ENCODE results near the gene HOTAIR. TPM values are rescaled to one million over a fixed set of nuclear protein-coding genes. Genes with fewer than 3 reads are reported as not detected.

The HOTAIR gene
- polyA plus RNA-seq, 2 of the 4 experiments (the other 2 are of a cell fraction): 0.67 to 0.71 TPM

DNA sequence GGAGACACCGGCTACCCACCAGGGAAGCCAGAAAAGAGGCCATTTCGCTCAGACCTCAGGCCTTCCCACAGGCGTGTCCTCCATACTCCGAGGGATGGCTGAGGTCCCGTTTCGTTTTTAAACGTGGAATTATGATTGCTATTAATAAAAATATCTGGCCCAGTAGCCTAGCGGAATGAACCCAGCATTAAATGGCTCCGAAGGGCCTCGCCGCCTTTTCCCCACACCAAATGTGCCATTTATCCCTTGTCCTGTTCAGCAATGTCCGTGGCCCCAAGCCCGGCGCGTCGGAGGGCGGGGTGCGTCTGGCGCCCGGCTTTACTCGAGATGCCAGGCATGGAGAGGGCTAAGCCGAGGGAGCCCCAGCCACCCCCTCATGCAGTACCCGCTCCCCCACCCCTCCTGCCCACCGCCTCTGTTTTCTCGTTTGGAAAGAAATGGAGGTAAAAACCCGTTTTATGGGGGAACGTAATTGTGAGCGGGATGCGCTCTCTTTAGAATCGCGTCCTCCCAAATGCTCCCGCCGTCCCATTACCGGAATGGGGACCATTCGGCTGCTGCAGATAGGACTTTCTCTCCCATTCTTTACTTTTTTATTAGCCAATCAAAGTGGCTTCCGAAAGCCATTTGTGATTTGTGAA is 39.7 kb upstream of the HOTAIR start:
- Histone ChIP-seq H3K9me3 (no peaks in the 10 kb centered on the region), H3K27ac (peak overlapping the region in 1 of 2 experiments; percentile 77; a peak in 3 of 6 replicates), H3K4me3 (no peak overlapping the region), H3K4me1 (peaks cover 62% of the 10 kb centered on the region), H3K4me2 (peak overlapping the region; percentile 60)
- ChIA-PET CTCF (interaction anchor here (0.7 to 28.7 kb wide), 8 partner anchors 9 to 201 kb away, joined by 3 to 1074 read pairs (median 8); partner anchors contain the start of genes HOXC5, HOXC6 and SMUG1), POLR2A (no interaction called here)
- 92% methylated on average over 36 of the region's 36 CpGs for WGBS (ENCODE audit: missing lambda C conversion rate)
- FAIRE-seq: no peak
- TF ChIP-seq CEBPB (IDR thresholded peaks at IDR 0.05) (no peak), BHLHE40 (IDR thresholded peaks at IDR 0.05; ENCODE audit: low read depth, low read length) (no peak), ZSCAN20 (CRISPR knock-in tag; IDR thresholded peaks at IDR 0.05) (no peak), CBX2 (IDR thresholded peaks at IDR 0.05; ENCODE audit: borderline replicate concordance, low read depth) (no peak), JUN (IDR thresholded peaks at IDR 0.05) (no peak), CBX8 (IDR thresholded peaks at IDR 0.05) (no peak), NR3C1 (IDR thresholded peaks at IDR 0.05) (no peak), ESRRA (IDR thresholded peaks at IDR 0.05; ENCODE audit: borderline replicate concordance, low read length) (no peak), JUNB (IDR thresholded peaks at IDR 0.05) (no peak), EHF (CRISPR knock-in tag; IDR thresholded peaks at IDR 0.05) (no peak), RFX5 (IDR thresholded peaks at IDR 0.05) (no peak), FOXS1 (CRISPR knock-in tag; IDR thresholded peaks at IDR 0.05) (no peak)
- TF ChIP-seq, protein P1, sequence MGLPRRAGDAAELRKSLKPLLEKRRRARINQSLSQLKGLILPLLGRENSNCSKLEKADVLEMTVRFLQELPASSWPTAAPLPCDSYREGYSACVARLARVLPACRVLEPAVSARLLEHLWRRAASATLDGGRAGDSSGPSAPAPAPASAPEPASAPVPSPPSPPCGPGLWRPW (IDR thresholded peaks at IDR 0.05): no peak
- TF ChIP-seq, protein P2, sequence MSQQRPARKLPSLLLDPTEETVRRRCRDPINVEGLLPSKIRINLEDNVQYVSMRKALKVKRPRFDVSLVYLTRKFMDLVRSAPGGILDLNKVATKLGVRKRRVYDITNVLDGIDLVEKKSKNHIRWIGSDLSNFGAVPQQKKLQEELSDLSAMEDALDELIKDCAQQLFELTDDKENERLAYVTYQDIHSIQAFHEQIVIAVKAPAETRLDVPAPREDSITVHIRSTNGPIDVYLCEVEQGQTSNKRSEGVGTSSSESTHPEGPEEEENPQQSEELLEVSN (IDR thresholded peaks at IDR 0.05; ENCODE audit: borderline replicate concordance, low read depth): no peak
- ATAC-seq: no peak
- DNase-seq (ENCODE audit: low read depth in 1 of 2, low spot score in 1 of 2): no peak

DNA sequence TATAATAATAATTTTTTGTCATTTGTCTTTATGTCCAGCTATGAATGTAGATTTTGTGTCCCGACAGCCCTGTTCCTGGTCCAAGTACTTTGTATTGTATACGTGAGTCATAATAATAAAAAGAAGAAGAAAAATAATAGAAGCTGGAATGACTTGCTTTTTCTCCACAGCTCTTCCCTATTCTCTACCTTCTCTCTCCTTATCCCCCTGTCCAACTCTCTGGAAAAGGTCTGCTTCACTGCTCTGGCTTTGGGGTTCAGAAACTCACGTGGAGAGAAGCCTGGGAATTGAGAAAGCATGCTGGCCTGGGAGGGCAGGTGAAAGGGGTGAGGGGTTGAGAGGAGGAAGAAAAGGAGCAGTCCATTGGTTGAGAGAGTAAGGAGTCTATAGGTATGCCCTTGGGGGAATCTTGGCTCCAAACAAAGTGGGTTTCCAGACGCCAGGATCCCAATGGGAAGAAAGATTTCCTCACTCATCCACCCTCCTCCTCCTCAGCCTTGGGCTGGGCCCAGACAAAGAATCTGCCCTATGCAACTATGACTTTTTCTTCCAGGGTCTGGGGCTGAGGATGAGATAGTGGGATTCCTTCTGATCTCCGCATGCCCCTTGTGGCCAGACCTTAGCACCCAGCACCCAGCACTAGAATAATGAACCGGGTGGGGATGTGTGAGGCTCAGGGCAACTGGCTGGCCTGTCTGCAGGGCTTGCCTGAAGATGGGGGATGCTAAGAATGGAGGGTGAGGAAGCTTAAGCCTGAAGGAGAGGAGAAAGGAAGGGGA is 38.1 kb upstream of the HOTAIR start:
- no peaks in the 10 kb centered on the region for H3K9me3 ChIP-seq
- TF ChIP-seq PHF8 (IDR thresholded peaks at IDR 0.05; ENCODE audit: borderline replicate concordance, low read depth) (no peak), JUNB (IDR thresholded peaks at IDR 0.05) (no peak), MYC (IDR thresholded peaks at IDR 0.05; ENCODE audit: borderline replicate concordance, low read length) (no peak), CHD4 (IDR thresholded peaks at IDR 0.05; ENCODE audit: borderline replicate concordance) (no peak), RFX5 (IDR thresholded peaks at IDR 0.05) (no peak), CBX2 (IDR thresholded peaks at IDR 0.05; ENCODE audit: borderline replicate concordance, low read depth) (no peak), BHLHE40 (IDR thresholded peaks at IDR 0.05; ENCODE audit: low read depth, low read length) (no peak), FOSB (CRISPR knock-in tag; IDR thresholded peaks at IDR 0.05) (no peak)
- TF ChIP-seq, protein P3, sequence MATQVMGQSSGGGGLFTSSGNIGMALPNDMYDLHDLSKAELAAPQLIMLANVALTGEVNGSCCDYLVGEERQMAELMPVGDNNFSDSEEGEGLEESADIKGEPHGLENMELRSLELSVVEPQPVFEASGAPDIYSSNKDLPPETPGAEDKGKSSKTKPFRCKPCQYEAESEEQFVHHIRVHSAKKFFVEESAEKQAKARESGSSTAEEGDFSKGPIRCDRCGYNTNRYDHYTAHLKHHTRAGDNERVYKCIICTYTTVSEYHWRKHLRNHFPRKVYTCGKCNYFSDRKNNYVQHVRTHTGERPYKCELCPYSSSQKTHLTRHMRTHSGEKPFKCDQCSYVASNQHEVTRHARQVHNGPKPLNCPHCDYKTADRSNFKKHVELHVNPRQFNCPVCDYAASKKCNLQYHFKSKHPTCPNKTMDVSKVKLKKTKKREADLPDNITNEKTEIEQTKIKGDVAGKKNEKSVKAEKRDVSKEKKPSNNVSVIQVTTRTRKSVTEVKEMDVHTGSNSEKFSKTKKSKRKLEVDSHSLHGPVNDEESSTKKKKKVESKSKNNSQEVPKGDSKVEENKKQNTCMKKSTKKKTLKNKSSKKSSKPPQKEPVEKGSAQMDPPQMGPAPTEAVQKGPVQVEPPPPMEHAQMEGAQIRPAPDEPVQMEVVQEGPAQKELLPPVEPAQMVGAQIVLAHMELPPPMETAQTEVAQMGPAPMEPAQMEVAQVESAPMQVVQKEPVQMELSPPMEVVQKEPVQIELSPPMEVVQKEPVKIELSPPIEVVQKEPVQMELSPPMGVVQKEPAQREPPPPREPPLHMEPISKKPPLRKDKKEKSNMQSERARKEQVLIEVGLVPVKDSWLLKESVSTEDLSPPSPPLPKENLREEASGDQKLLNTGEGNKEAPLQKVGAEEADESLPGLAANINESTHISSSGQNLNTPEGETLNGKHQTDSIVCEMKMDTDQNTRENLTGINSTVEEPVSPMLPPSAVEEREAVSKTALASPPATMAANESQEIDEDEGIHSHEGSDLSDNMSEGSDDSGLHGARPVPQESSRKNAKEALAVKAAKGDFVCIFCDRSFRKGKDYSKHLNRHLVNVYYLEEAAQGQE (IDR thresholded peaks at IDR 0.05): no peak
- FAIRE-seq: no peak
- no peak overlapping the region for H3K4me3 ChIP-seq
- H3K4me1 ChIP-seq: peaks cover 52% of the 10 kb centered on the region
- H3K27ac ChIP-seq: peak overlapping the region; percentile 43 to 77
- ChIA-PET POLR2A (no interaction called here), CTCF (interaction anchor here (1.2 to 28.7 kb wide), 3 partner anchors 20 to 202 kb away, joined by 3 to 1074 read pairs (median 43); partner anchors contain the start of genes HOXC5 and SMUG1)
- peak; percentile 47 to 54 for DNase-seq (ENCODE audit: low read depth in 1 of 2, low spot score in 1 of 2)
- WGBS (ENCODE audit: missing lambda C conversion rate): 44% methylated on average over 6 of the region's 6 CpGs
- ATAC-seq: peak in 1 of 2 experiments; percentile 57; a peak in 3 of 6 replicates
- H3K4me2 ChIP-seq: peak overlapping the region; percentile 60

All from A549 (cell line).